Effector memory CD4-positive, alpha-beta T cell (primary cell): Measurements from ENCODE around the gene ZNF420.
A peak's percentile ranks its signal among the peaks of the same experiment; 100 is the strongest.

Source experiments
- DNase-seq, 3 donors: peaks; one replicate each; pipeline ENCODE4 v3.0.0-alpha.2; 2020
- H3K27ac ChIP-seq: 2 replicates; pipeline ENCODE4 v1.7.0; 2013; ENCODE audit warnings: mild to moderate bottlenecking, low read length, moderate library complexity; ENCODE audit not compliant: insufficient read depth, poor library complexity, severe bottlenecking
- H3K27me3 ChIP-seq: replicated peaks from 2 replicates; pipeline ENCODE4 v1.7.0; 2013; ENCODE audit warnings: mild to moderate bottlenecking, low read length; ENCODE audit not compliant: insufficient read depth, control insufficient read depth, poor library complexity, severe bottlenecking
- H3K36me3 ChIP-seq: 2 replicates; pipeline ENCODE4 v1.7.0; 2013; ENCODE audit warnings: mild to moderate bottlenecking, low read length, moderate library complexity; ENCODE audit not compliant: control insufficient read depth, insufficient read depth
- H3K4me1 ChIP-seq: 2 replicates; pipeline ENCODE4 v1.7.0; 2013; ENCODE audit warnings: low read length, mild to moderate bottlenecking; ENCODE audit not compliant: control insufficient read depth, insufficient read depth, poor library complexity, severe bottlenecking
- H3K4me3 ChIP-seq: 2 replicates; pipeline ENCODE4 v1.7.0; 2013; ENCODE audit warnings: low read length, low read depth, mild to moderate bottlenecking; ENCODE audit not compliant: insufficient read depth, poor library complexity, severe bottlenecking
- H3K9me3 ChIP-seq: 2 replicates; pipeline ENCODE4 v1.7.0; 2013; ENCODE audit warnings: mild to moderate bottlenecking, low read length, moderate library complexity; ENCODE audit not compliant: control insufficient read depth

The ZNF420 gene

DNA sequence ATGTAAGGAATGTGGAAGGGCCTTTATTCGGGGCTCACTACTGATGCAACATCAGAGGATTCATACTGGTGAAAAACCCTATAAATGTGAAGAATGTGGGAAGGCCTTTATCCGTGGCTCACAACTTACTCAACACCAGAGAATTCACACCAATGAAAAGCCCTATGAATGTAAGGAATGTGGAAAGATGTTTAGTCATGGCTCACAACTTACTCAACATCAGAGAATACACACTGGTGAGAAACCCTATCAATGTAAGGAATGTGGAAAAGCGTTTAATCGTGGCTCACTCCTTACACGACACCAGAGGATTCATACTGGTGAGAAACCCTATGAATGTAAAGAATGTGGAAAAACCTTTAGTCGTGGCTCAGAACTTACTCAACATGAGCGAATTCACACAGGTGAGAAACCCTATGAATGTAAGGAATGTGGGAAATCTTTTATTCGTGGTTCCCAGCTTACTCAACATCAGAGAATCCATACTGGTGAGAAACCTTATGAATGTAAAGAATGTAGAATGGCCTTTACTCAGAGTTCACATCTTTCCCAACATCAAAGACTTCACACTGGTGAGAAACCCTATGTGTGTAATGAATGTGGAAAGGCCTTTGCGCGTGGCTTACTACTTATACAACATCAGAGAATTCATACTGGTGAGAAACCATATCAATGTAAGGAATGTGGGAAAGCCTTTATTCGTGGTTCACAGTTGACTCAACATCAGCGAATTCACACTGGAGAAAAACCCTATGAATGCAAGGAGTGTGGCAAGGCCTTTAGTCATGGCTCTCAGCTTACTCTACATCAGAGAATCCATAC lies 50.0 kb downstream of the ZNF420 start:
- Histone ChIP-seq H3K4me3 (no peak overlapping the region), H3K4me1 (no peaks in the 10 kb centered on the region), H3K9me3 (peaks cover 89% of the 10 kb centered on the region), H3K27me3 (no peaks in the 10 kb centered on the region), H3K36me3 (peaks cover 25% of the 10 kb centered on the region), H3K27ac (no peak overlapping the region)
- no peak for DNase-seq

DNA sequence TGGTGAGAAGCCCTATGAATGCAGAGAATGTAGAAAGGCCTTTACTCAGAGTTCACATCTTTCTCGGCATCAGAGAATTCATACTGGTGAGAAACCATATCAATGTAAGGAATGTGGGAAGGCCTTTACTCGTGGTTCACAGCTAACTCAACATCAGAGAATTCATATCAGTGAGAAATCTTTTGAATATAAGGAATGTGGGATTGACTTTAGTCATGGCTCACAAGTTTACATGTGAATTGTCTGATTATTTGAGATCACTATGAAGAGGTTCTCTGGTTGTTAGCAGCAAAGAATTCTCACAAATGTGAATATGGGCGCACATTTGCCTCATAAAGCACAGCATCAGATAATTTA lies 50.6 kb downstream of the ZNF420 start:
- no peak for DNase-seq
- Histone ChIP-seq H3K27ac (no peak overlapping the region), H3K4me3 (no peak overlapping the region), H3K4me1 (no peaks in the 10 kb centered on the region), H3K27me3 (no peaks in the 10 kb centered on the region), H3K36me3 (peaks cover 25% of the 10 kb centered on the region), H3K9me3 (peaks cover 91% of the 10 kb centered on the region)

DNA sequence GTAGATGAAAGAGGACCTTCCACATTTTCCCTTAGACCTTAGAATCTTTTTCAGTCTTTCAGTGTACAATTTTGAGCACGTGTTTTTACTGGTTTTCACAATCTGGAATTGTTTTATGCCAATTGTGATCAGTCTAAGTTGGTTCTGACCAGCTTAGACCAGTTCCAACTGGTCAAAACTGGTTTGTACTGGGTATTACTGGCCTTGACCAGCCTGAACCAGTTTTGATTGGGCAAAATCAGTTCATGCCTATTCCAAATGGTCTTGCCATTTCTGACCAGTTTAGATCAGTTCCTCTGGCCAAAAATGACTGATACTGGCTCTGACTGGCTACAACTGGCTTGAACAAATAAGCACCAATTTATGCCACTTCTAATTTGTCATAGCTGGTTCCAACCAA lies 57.9 kb downstream of the ZNF420 start:
- Histone ChIP-seq H3K9me3 (peaks cover 61% of the 10 kb centered on the region), H3K27ac (no peak overlapping the region), H3K4me3 (no peak overlapping the region), H3K4me1 (no peaks in the 10 kb centered on the region), H3K36me3 (no peaks in the 10 kb centered on the region), H3K27me3 (no peaks in the 10 kb centered on the region)
- no peak for DNase-seq

DNA sequence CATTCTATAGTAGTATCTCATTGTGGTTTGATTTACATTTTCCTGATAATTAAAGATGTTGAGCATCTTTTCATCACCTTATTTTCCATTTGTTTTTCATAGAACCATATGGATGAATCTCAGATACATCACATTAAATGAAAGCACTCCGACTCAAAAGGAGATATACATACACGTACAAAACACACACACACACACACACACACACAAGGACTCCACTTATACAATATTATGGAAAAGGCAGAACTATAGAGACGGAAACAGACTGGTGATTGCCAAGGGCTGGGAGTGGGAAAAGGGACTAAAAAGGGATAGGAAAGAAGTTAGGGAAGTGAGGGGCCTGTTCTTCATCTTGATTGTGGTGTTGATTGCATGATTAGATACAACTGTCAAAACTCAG lies 70.0 kb downstream of the ZNF420 start:
- Histone ChIP-seq H3K27me3 (no peaks in the 10 kb centered on the region), H3K27ac (no peak overlapping the region), H3K9me3 (peaks cover 61% of the 10 kb centered on the region), H3K4me1 (no peaks in the 10 kb centered on the region), H3K36me3 (peaks cover 17% of the 10 kb centered on the region), H3K4me3 (no peak overlapping the region)
- DNase-seq: no peak

DNA sequence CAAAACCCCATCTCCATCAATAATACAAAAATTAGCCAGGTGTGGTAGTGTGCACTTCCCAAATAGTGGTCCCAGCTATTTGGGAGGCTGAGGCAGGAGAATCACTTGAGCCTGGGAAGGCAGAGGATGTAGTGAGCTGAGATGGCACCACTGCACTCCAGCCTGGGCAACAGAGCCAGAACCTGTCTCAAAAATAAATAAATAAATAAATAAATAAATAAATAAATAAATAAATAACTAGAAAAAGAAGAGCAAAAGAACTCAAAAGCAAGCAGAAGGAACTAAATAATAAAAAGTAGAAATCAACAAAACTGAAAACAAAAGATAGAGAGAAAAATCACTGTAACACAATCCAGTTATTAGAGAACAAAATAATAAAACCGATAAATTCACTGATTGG lies 81.9 kb downstream of the ZNF420 start:
- Histone ChIP-seq H3K27ac (no peak overlapping the region), H3K4me1 (no peaks in the 10 kb centered on the region), H3K9me3 (peaks cover 24% of the 10 kb centered on the region), H3K4me3 (no peak overlapping the region), H3K27me3 (no peaks in the 10 kb centered on the region), H3K36me3 (peaks cover 75% of the 10 kb centered on the region)
- no peak for DNase-seq

DNA sequence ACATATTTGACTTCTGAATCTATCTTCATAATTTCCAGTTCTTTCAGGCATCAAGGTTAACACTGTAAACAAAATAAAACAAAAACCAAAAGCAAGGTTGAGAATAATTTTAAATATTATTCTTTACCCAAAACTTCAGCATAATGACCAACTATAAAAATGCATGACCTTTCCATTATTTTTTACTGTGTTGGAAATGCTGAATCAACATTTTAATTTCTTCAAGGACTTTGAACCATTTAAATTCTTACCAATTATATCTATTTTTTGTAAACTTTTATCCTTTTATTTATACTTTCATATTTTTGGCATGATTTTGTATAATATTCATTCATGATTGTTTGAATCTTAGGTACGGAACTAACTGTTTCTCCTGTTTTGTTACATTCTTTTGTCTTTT lies 87.4 kb downstream of the ZNF420 start:
- DNase-seq: no peak
- Histone ChIP-seq H3K36me3 (peaks cover 59% of the 10 kb centered on the region), H3K4me1 (no peaks in the 10 kb centered on the region), H3K9me3 (peaks cover 14% of the 10 kb centered on the region), H3K27me3 (no peaks in the 10 kb centered on the region), H3K4me3 (no peak overlapping the region), H3K27ac (no peak overlapping the region)

DNA sequence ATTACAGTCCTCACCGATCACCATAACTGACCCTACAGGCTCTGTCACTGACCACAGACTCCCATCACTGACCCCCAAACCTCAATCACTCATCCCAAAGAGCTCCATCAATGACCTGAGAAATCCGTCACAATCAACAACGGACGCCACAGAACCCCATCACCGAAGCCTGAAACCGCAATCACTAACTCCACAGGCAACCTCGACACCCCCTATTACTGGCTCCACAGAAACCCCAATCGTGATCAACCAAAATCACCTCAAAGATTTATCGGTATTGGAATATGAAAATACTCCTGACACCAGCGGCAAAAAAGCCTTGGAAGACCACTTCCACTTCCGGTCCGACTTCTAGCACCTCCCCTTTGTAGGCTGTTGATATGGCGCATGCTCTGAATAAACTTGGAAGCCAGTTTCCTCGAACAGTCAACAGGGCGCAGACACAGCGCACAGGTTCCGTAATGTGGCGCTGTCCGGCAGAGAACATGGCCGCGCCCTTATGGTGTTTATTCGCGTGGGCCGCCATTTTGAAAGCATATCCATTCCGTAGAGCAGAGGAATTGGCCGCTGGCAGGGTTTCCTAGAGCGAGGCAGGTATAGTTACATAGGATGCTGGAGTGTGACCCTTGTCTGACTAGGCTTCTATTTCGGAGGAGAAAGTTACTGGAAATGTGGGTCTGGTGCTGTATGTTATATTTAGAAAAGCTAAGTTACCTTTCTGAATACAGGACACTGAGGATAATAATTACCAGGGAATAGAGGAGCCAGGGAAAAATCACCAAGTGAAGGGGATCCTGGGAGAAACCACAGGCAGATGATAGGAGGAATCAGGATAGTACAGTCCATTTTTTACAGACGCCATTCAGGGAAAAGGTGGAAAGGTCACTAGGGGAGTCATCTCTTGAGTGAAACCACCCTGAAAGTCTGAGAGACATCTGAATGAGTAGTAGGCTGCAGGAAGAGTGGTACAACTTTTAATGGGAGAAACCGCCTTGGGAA lies 94.4 kb downstream of the ZNF420 start, which contains the start of gene ZNF585A:
Gene ZNF585A (minus strand): TSS at position 328 of the 999 bp plus-strand sequence. CDS start 2,785 bp downstream, outside the sequence.
- peak; percentile 79 to 87 (median 80) for DNase-seq
- Histone ChIP-seq H3K4me1 (no peaks in the 10 kb centered on the region), H3K36me3 (peaks cover 23% of the 10 kb centered on the region), H3K9me3 (peaks cover 3% of the 10 kb centered on the region), H3K4me3 (peak within 1 kb of the TSS; percentile 69), H3K27me3 (no peaks in the 10 kb centered on the region), H3K27ac (peak within 1 kb of the TSS; percentile 50)
